Neural cell (in vitro differentiated cells): ENCODE results near the gene ARHGEF7. TPM values are rescaled to one million over a fixed set of nuclear protein-coding genes. Genes with fewer than 3 reads are reported as not detected.

Experiments used
- H2AFZ ChIP-seq: fragments of 200-600, 300-800 bp; sonication (generic), shearing (Covaris generic); 2 replicates; pipeline ENCODE4 v1.6.0; 2014; ENCODE audit warnings: low read depth, mild to moderate bottlenecking, antibody characterized with exemption, low read length, moderate library complexity
- H3F3A ChIP-seq: fragments of 200-600 bp; shearing (Covaris generic); 2 replicates; pipeline ENCODE4 v1.6.1; 2016; ENCODE audit warnings: mild to moderate bottlenecking, moderate library complexity, mixed read lengths, antibody characterized with exemption, low read length; ENCODE audit not compliant: insufficient read depth, poor library complexity, severe bottlenecking
- H3K27ac ChIP-seq: fragments of 200-600, 300-800 bp; sonication (generic), shearing (Covaris generic); 2 replicates; pipeline ENCODE4 v1.5.1; 2014; ENCODE audit warnings: mild to moderate bottlenecking, low read length, moderate library complexity
- H3K27me3 ChIP-seq: fragments of 300-800, 200-600 bp; sonication (generic), shearing (Covaris generic); 2 replicates; pipeline ENCODE4 v1.6.0; 2014; ENCODE audit warnings: mild to moderate bottlenecking, low read depth, low read length, moderate library complexity; ENCODE audit not compliant: insufficient read depth
- H3K36me3 ChIP-seq: fragments of 300-800, 200-600 bp; sonication (generic), shearing (Covaris generic); 2 replicates; pipeline ENCODE4 v1.5.1; 2014; ENCODE audit warnings: mild to moderate bottlenecking, antibody characterized with exemption, low read length, moderate library complexity; ENCODE audit not compliant: insufficient read depth
- H3K4me2 ChIP-seq: fragments of 300-800, 200-600 bp; sonication (generic), shearing (Covaris generic); 2 replicates; pipeline ENCODE4 v1.6.0; 2014; ENCODE audit warnings: mild to moderate bottlenecking, low read length
- H3K4me3 ChIP-seq: fragments of 300-800, 200-600 bp; sonication (generic), shearing (Covaris generic); 2 replicates; pipeline ENCODE4 v1.5.1; 2014; ENCODE audit warnings: mild to moderate bottlenecking, low read length, moderate library complexity
- H3K79me2 ChIP-seq: fragments of 200-600 bp; shearing (Covaris generic); replicated peaks from 2 replicates; pipeline ENCODE4 v1.6.0; 2014; ENCODE audit warnings: mild to moderate bottlenecking, low read length, moderate library complexity; ENCODE audit not compliant: insufficient read depth
- H3K9ac ChIP-seq: fragments of 300-800, 200-600 bp; sonication (generic), shearing (Covaris generic); 2 replicates; pipeline ENCODE4 v1.6.1; 2016; ENCODE audit warnings: mild to moderate bottlenecking, low read length, mixed read lengths
- H3K9me2 ChIP-seq: fragments of 200-600 bp; shearing (Covaris generic); 2 replicates; pipeline ENCODE4 v1.6.1; 2016; ENCODE audit warnings: mild to moderate bottlenecking, low read length, mixed read lengths; ENCODE audit not compliant: insufficient read depth
- H3K9me3 ChIP-seq: fragments of 200-600, 300-800 bp; sonication (generic), shearing (Covaris generic); 2 replicates; pipeline ENCODE4 v1.6.1; 2016; ENCODE audit warnings: mild to moderate bottlenecking, mixed run types, low read length, moderate library complexity, mixed read lengths
- H4K20me1 ChIP-seq: fragments of 200-600 bp; shearing (Covaris generic); 2 replicates; pipeline ENCODE4 v1.6.1; 2016; ENCODE audit warnings: mild to moderate bottlenecking, mixed run types; ENCODE audit not compliant: insufficient read depth
- CTCF ChIP-seq: fragments of 450-650 bp; IDR thresholded peaks from 2 replicates; pipeline ENCODE4 v1.5.1; 2014; ENCODE audit warnings: antibody characterized with exemption, mild to moderate bottlenecking, moderate library complexity; ENCODE audit not compliant: poor library complexity, severe bottlenecking
- EP300 ChIP-seq: fragments of 450-650 bp; conservative IDR thresholded peaks from 2 replicates; pipeline ENCODE4 v1.6.1; 2014; ENCODE audit warnings: antibody characterized with exemption, mild to moderate bottlenecking, moderate library complexity; ENCODE audit not compliant: poor library complexity, severe bottlenecking
- EZH2 ChIP-seq: fragments of 200-600, 300-800 bp; shearing (Covaris generic), sonication (generic); IDR thresholded peaks from 2 replicates; pipeline ENCODE4 v1.6.1; 2014; ENCODE audit warnings: antibody characterized with exemption, low read length, borderline replicate concordance, mild to moderate bottlenecking; ENCODE audit not compliant: insufficient read depth, poor library complexity, severe bottlenecking
- MXI1 ChIP-seq: fragments of 450-650 bp; conservative IDR thresholded peaks from 2 replicates; pipeline ENCODE4 v1.6.1; 2014; ENCODE audit warnings: antibody characterized with exemption, mild to moderate bottlenecking; ENCODE audit not compliant: poor library complexity, severe bottlenecking
- POLR2AphosphoS5 ChIP-seq: IDR thresholded peaks from 2 replicates; pipeline ENCODE4 v1.6.1; 2012
- RAD21 ChIP-seq: fragments of 450-650 bp; conservative IDR thresholded peaks from 2 replicates; pipeline ENCODE4 v1.6.1; 2014; ENCODE audit warnings: antibody characterized with exemption, mild to moderate bottlenecking, moderate library complexity
- REST ChIP-seq: IDR thresholded peaks from 2 replicates; pipeline ENCODE4 v1.6.1; 2012; ENCODE audit warnings: borderline replicate concordance
- SMC3 ChIP-seq: fragments of 450-650 bp; conservative IDR thresholded peaks from 2 replicates; pipeline ENCODE4 v1.6.1; 2014; ENCODE audit warnings: antibody characterized with exemption, mild to moderate bottlenecking, moderate library complexity; ENCODE audit not compliant: poor library complexity
- TAF1 ChIP-seq: IDR thresholded peaks from 2 replicates; pipeline ENCODE4 v1.6.1; 2012; ENCODE audit warnings: low read depth
- polyA plus RNA-seq: library from polyadenylated mRNA; depleted of rRNA; stranded (reverse); fragments of >200 nt; gene quantifications from 2 replicates; pipeline ENCODE4 v1.2.3, GENCODE V29; 2014

Gene ARHGEF7
- polyA plus RNA-seq, 1 donor from 2014 or later: 155 TPM

GRCh38 chr13:111323549-111323948 is 208.4 kb downstream of the ARHGEF7 start:
- H2AFZ ChIP-seq: no peak overlapping the region
- no peak overlapping the region for H3K9ac ChIP-seq
- H3K27me3 ChIP-seq: no peaks in the 10 kb centered on the region
- no peaks in the 10 kb centered on the region for H3F3A ChIP-seq
- H4K20me1 ChIP-seq: no peaks in the 10 kb centered on the region
- no peaks in the 10 kb centered on the region for H3K9me2 ChIP-seq
- H3K4me2 ChIP-seq: no peak overlapping the region
- H3K27ac ChIP-seq: no peak overlapping the region
- H3K4me3 ChIP-seq: no peak overlapping the region
- H3K79me2 ChIP-seq: no peaks in the 10 kb centered on the region
- no peaks in the 10 kb centered on the region for H3K9me3 ChIP-seq
- H3K36me3 ChIP-seq: no peaks in the 10 kb centered on the region
- TF ChIP-seq SMC3: no peak
- TF ChIP-seq POLR2AphosphoS5: no peak
- no peak for TF ChIP-seq RAD21
- no peak for TF ChIP-seq EP300
- no peak for TF ChIP-seq REST
- no peak for TF ChIP-seq EZH2
- no peak for TF ChIP-seq TAF1
- TF ChIP-seq MXI1: no peak
- no peak for TF ChIP-seq CTCF

GRCh38 chr13:111323950-111324651 is 209.0 kb downstream of the ARHGEF7 start:
- no peak overlapping the region for H3K27ac ChIP-seq
- no peaks in the 10 kb centered on the region for H3K9me2 ChIP-seq
- no peak for TF ChIP-seq TAF1
- TF ChIP-seq EP300: no peak
- no peak for TF ChIP-seq EZH2
- no peak for TF ChIP-seq POLR2AphosphoS5
- H4K20me1 ChIP-seq: no peaks in the 10 kb centered on the region
- H3F3A ChIP-seq: no peaks in the 10 kb centered on the region
- H2AFZ ChIP-seq: no peak overlapping the region
- no peak overlapping the region for H3K4me2 ChIP-seq
- no peaks in the 10 kb centered on the region for H3K36me3 ChIP-seq
- no peaks in the 10 kb centered on the region for H3K27me3 ChIP-seq
- no peaks in the 10 kb centered on the region for H3K9me3 ChIP-seq
- H3K9ac ChIP-seq: no peak overlapping the region
- H3K79me2 ChIP-seq: no peaks in the 10 kb centered on the region
- H3K4me3 ChIP-seq: no peak overlapping the region
